Neural progenitor cell (in vitro differentiated cells): ENCODE results near the gene EHD2.

Source experiments
- CTCF ChIP-seq: fragments of 200-600 bp; sonication (generic); IDR thresholded peaks from 2 replicates; pipeline ENCODE4 v1.5.1; 2017; ENCODE audit warnings: antibody characterized with exemption, mild to moderate bottlenecking
- EZH2 ChIP-seq: fragments of 200-600 bp; sonication (generic); IDR thresholded peaks from 2 replicates; pipeline ENCODE4 v1.6.1; 2017; ENCODE audit warnings: antibody characterized with exemption, mild to moderate bottlenecking, moderate library complexity
- EZH2phosphoT487 ChIP-seq: fragments of 200-600 bp; sonication (generic); IDR thresholded peaks from 2 replicates; pipeline ENCODE4 v1.6.1; 2017; ENCODE audit warnings: antibody characterized with exemption

GRCh38 chr19:47755065-47755761 lies 42.0 kb downstream of the EHD2 start:
- TF ChIP-seq CTCF (no peak), EZH2 (no peak), EZH2phosphoT487 (no peak)
